Body of pancreas (tissue), 4 donors: ENCODE data around the gene ZWILCH.

ENCODE experiments used
- CTCF ChIP-seq, 7 experiments: fragments of 450-650 bp in 4 of 7; fragments of 200-600 bp in 3 of 7; sonication (generic) in 3 of 7; IDR thresholded peaks; one replicate each; pipeline ENCODE4 v1.5.1; 2016 to 2019; ENCODE audit warnings: antibody characterized with exemption in 7 of 7
- POLR2A ChIP-seq, 3 donors: fragments of 450-650 bp; IDR thresholded peaks; one replicate each; pipeline ENCODE4 v1.6.1; 2016; ENCODE audit warnings: antibody characterized with exemption in 3 of 3, mild to moderate bottlenecking in 2 of 3

DNA sequence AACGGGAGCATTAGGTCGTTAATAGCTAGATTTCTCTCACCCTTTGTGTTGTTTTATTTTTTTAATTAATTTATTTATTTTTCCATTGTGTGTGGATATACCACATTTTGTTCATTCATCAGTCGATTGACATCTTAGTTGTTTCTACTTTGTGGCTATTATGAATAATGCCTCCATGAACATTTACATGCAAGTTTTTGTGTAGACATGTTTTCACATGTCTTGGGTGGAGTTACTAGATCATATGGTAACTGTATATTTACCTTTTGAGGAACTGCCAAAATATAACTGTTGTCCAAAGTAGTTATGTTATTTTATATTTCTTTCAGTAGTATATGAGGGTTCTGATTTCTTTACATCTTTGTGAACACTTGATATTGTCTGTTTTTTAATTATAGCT, 18.8 kb downstream of the ZWILCH start:
- TF ChIP-seq CTCF (IDR thresholded peaks at IDR 0.05) (no peak), POLR2A (IDR thresholded peaks at IDR 0.05) (no peak)
